GM12801 (cell line): ENCODE data around the gene KRTAP10-4.

Experiments
- TF ChIP-seq, protein P1 (sequence below): IDR thresholded peaks from one replicate; pipeline ENCODE4 v1.5.1; 2011; ENCODE audit warnings: control low read depth; ENCODE audit not compliant: insufficient read length; ENCODE audit errors: extremely low read depth

KRTAP10-4 gene

DNA sequence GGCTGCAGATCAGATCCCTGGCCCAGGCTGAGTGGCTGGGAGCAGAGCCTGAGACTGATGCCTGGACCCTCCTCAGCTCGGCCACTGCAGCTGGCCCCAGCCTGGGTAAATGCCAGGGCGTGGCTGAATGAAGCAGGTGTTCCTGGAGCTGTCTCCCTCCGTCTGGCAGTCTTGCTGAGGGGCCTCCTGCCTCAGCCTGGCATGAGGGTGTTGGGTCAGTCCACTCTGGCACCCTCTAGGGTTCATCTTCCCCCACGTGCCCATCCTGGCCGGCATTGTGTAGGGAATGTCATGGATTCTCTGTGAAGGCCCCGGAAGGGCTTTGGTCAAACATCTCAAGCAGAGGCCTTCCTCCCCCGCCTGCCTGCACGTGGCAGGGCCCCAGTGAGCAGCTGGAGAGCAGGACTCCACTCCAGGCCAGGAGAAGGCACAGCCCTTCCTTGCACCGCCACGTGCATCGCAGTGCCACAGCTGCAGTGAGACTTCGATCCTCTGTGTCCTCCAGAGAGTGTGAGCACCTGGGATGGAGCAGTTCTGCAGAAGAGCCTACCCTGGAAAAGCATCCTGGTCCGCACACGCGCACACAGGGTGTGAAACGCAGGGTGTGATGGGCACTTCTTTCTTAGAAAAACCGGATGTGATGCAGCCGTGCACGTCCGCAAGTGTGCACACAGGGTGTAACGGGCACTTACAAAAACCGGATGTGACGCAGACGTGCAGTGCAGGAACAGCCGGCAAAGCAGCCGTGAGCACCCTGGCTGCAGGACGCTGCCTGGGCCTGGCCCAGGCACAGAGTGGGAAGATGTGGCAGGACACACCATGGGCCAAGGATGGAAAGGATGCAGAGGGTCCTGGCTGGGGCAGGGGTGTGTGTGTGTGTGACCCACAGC, 4.6 kb upstream of the KRTAP10-4 start:
- TF ChIP-seq, protein P1, sequence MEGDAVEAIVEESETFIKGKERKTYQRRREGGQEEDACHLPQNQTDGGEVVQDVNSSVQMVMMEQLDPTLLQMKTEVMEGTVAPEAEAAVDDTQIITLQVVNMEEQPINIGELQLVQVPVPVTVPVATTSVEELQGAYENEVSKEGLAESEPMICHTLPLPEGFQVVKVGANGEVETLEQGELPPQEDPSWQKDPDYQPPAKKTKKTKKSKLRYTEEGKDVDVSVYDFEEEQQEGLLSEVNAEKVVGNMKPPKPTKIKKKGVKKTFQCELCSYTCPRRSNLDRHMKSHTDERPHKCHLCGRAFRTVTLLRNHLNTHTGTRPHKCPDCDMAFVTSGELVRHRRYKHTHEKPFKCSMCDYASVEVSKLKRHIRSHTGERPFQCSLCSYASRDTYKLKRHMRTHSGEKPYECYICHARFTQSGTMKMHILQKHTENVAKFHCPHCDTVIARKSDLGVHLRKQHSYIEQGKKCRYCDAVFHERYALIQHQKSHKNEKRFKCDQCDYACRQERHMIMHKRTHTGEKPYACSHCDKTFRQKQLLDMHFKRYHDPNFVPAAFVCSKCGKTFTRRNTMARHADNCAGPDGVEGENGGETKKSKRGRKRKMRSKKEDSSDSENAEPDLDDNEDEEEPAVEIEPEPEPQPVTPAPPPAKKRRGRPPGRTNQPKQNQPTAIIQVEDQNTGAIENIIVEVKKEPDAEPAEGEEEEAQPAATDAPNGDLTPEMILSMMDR: no peak

DNA sequence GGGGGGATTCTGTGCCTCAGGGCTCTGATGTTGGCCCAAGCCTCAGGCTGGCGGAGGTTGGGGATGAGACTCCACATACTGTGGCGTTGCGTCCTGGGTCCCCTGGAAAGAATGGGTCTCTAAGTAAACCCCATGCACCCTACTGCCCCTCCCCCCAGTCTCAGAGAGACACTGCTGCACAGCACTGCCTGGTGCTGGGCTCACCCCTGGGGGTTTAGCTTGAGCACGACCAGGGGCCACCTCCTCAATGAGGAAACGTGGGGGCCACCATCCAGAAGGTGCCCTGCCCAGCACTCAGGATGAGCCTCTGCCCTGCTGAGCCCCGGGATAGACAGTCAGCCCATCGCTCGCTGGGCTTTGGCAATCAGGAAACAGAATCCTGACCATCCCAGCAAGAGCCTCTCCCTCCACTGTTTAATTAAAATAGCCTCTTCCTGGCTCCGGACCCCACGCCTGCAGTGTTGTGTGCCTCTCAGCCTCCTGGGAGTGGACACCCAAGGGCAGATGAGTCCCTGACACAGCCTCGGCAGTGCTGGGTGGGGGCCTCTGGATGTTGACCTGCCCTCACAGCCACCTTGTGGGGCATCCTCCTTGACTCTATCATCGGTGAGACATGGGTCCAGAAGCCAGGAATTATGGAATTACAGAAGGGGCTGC, 3.5 kb upstream of the KRTAP10-4 start:
- TF ChIP-seq, protein P1: no peak

DNA sequence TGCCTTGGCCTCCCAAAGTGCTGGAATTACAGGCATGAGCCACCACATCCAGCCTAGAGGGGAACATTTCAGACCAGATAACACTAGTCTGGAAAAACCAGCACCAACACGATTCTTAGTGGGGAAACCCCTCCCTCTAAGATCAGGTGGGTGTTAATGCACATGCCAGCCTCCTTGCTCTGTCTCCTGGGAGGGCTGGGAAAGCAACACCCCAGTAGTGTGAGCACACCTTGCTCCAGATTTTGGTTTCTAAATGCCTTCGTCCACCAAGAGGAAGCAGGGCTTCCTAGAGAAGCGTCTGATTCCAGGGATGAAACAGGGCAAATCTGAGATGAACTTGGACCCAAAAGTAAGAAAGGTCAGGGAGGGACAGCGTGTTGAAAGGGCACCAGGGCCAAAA, 2.2 kb upstream of the KRTAP10-4 start:
- TF ChIP-seq, protein P1: no peak

DNA sequence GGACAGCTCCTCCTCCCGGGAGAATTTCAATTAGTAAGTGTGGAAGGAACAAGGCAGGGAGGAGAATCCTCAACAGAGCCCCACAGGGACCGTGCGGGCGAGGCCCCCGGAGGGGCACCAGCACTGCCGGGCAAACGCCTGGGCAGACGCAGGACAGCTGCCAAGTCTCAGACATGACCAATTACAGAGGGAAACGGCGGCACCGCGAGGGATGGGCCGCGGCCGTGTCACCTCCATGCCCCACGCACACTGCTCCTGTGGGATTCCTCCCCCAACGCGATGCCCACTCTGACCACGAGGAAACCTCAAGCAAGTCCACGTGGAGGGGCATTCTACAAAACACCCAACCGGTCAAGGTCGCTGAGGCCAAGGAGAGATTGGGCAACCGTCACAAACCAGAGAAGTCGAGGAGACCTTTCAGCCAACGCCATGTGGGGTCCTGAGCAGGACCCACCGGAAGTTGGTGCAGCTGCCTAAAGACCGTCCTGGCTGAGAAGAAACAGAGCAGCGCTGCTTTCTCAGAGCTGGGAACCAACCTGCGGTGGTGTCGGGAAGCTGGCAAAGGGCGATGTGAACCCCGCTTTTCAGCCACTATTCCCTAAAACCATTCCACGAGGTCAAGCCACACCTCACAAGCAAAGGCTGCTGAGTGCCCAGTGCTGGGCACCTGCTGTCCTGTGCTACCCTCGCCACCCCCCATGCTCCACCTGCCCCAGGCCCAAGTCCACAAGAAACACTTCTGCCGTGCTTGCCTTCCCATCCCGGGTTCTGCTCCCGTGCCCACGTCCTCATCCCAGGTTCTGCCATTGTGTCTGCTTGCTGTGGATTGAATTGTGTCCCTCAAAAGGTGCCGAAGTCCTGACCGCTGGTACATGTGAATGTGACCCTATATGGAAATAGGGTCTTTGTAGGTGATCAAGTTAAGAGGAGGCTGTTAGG, 1.4 kb upstream of the KRTAP10-4 start:
- TF ChIP-seq, protein P1: no peak

DNA sequence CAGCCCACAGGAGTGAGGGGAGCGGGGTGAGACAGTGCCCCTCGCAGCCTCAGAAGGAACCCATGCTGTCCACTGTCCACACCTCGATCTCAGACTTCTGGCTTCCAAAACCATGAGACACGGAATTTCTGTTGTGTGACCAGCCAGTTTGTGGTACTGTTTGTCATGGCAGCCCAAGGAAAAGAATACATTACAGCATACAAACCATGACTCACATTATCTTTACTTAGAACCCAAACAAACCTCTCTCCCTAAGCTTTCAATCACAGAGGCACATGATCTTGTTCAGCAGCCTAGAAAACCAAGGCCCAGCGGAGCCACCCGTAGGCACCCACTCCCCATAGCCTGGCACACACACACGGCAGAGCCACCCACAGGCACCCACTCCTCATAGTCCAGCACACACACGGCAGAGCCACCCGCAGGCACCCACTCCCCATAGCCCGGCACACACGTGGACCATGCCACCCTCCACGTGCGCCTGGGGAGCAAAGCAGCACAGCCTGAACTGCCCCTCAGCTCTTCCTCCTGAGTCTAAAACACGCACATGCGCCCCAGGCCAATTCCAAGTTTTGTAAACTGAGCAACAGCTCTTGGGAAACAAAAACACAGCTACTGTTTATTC, 458 bp upstream of the KRTAP10-4 start:
- TF ChIP-seq, protein P1: no peak

DNA sequence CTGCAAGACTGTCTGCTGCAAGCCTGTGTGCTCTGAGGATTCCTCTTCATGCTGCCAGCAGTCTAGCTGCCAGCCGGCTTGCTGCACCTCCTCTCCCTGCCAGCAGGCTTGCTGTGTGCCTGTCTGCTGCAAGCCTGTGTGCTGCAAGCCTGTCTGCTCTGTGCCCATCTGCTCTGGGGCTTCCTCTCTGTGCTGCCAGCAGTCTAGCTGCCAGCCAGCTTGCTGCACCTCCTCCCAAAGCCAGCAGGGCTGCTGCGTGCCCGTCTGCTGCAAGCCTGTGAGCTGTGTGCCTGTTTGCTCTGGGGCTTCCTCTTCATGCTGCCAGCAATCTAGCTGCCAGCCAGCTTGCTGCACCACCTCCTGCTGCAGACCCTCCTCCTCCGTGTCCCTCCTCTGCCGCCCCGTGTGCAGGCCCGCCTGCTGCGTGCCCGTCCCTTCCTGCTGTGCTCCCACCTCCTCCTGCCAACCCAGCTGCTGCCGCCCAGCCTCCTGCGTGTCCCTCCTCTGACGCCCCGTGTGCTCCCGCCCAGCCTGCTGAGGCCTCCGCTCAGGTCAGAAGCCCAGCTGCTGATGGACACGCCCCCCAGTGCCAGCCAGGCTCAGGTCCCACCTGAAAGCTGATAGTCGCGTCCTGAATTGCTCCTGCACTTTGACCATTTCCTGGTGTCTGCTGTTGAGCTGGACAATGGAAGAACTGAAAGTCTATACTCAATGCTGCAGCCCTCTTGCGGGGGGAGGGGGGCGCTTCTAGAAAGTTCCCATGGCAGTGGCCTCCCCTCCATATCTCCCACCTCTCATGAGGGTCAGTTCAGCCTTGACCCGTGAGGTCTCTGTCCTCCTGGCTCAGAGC, 1.2 kb downstream of the KRTAP10-4 start:
- TF ChIP-seq, protein P1: no peak
